ENCODE results near the gene CAVIN2. TPM values are rescaled to one million over a fixed set of nuclear protein-coding genes. Genes with fewer than 3 reads are reported as not detected.

Gene CAVIN2
- total and polyA plus RNA-seq, 2 donors (not counting 3 experiments of a cell fraction or from before 2014, with no cell fraction given), result 202 to 260 TPM

GRCh38 chr2:191888400-191889166 is 41.7 kb upstream of the CAVIN2 start:
- H3K79me2 ChIP-seq (ENCODE audit: control insufficient read depth, insufficient read depth, low read length), result no peaks in the 10 kb centered on the region
- dilution Hi-C loops (cut with MboI; ENCODE audit: extremely low pct_ligation_motif_present, low sequenced_read_pairs) (no loop called here), intact Hi-C loops (cut with micrococcal nuclease) (no loop called here)
- no peak overlapping the region for H2AFZ ChIP-seq (ENCODE audit: low read depth, low read length)
- H3K27ac ChIP-seq (ENCODE audit: insufficient read depth, low read depth, low read length), result no peak overlapping the region
- FAIRE-seq, result no peak
- H3K9me1 ChIP-seq (replicated peaks; ENCODE audit: control insufficient read depth, extremely low read depth, insufficient read depth, low read length), result no peaks in the 10 kb centered on the region
- no peaks in the 10 kb centered on the region for H3K9me3 ChIP-seq (replicated peaks; ENCODE audit: control insufficient read depth, insufficient read depth, low read length)
- no peaks in the 10 kb centered on the region for H3K4me1 ChIP-seq (ENCODE audit: control insufficient read depth, extremely low read depth, insufficient read depth, low read length)
- H3K4me3 ChIP-seq (replicated peaks in 1 of 3; ENCODE audit: insufficient read depth in 1 of 3, low read depth in 1 of 3, low read length in 3 of 3), result no peak overlapping the region
- no TSS peak for BruUV-seq (replicated peaks)
- H3K9ac ChIP-seq (replicated peaks; ENCODE audit: extremely low read depth, insufficient read depth, low read length), result no peak overlapping the region
- no peak for DNase-seq (ENCODE audit: low read depth, low spot score)
- H4K20me1 ChIP-seq (replicated peaks; ENCODE audit: control insufficient read depth, extremely low read depth, insufficient read depth, low read length), result no peaks in the 10 kb centered on the region
- ChIA-PET CTCF (interaction anchor here (1.9 kb wide), 2 partner anchors 18 to 274 kb away, joined by 7 to 8 read pairs; no protein-coding TSS in a partner anchor), POLR2A (no interaction called here)
- H3K27me3 ChIP-seq (ENCODE audit: control insufficient read depth in 2 of 2, insufficient read depth in 2 of 2, low read length in 2 of 2), result no peaks in the 10 kb centered on the region
- no peaks in the 10 kb centered on the region for H3K36me3 ChIP-seq (ENCODE audit: control insufficient read depth in 2 of 2, extremely low read depth in 1 of 2, insufficient read depth in 2 of 2, low read length in 2 of 2)
- no peak for TF ChIP-seq JUN (IDR thresholded peaks at IDR 0.05; ENCODE audit: borderline replicate concordance, insufficient read depth, insufficient read length, low read depth)
- TF ChIP-seq POLR2AphosphoS5 (IDR thresholded peaks at IDR 0.05; ENCODE audit: insufficient read depth, low read depth, low read length), result no peak
- TF ChIP-seq FOS (IDR thresholded peaks at IDR 0.05; ENCODE audit: borderline replicate concordance, insufficient read depth, low read length), result no peak
- no peak for TF ChIP-seq MAX (IDR thresholded peaks at IDR 0.05; ENCODE audit: insufficient read depth, insufficient read length)
- no peak for TF ChIP-seq CTCF (IDR thresholded peaks at IDR 0.05; ENCODE audit: extremely low read depth in 1 of 2, insufficient read depth in 1 of 2, low read depth in 1 of 2, low read length in 2 of 2)
- no peak for TF ChIP-seq EZH2 (IDR thresholded peaks at IDR 0.05; ENCODE audit: borderline replicate concordance, low read depth, low read length, severe bottlenecking)
- TF ChIP-seq POLR2A (IDR thresholded peaks at IDR 0.05; ENCODE audit: low read depth, low read length), result no peak
- TF ChIP-seq GATA2 (IDR thresholded peaks at IDR 0.05; ENCODE audit: insufficient read depth, insufficient read length, low read depth, low read length), result no peak
- TF ChIP-seq MYC (IDR thresholded peaks at IDR 0.05; ENCODE audit: low read depth, low read length), result no peak
- H3K4me2 ChIP-seq (ENCODE audit: insufficient read depth, low read length), result no peak overlapping the region
